ENCODE data around the gene GNAQ.

Gene GNAQ

GRCh38 chr9:77714077-77714549, 317.5 kb downstream of the GNAQ start:
- no peak for DNase-seq (ENCODE audit: extremely low spot score)
- no peak for TF ChIP-seq CTCF (IDR thresholded peaks at IDR 0.05; ENCODE audit: control extremely low read depth, extremely low read depth, low read depth, missing control alignments)
- POLR2A ChIA-PET = no interaction called here
- CTCF ChIA-PET = interaction anchor here (1.5 kb wide), 1 partner anchor 16 kb away, joined by 3 read pairs; no protein-coding TSS in a partner anchor

GRCh38 chr9:77712533-77713130, 319.0 kb downstream of the GNAQ start:
- ChIA-PET CTCF (no interaction called here), POLR2A (no interaction called here)
- TF ChIP-seq CTCF (IDR thresholded peaks at IDR 0.05; ENCODE audit: control extremely low read depth, extremely low read depth, low read depth, missing control alignments) = no peak
- no peak for DNase-seq (ENCODE audit: extremely low spot score)

GRCh38 chr9:77710965-77711648, 320.5 kb downstream of the GNAQ start:
- CTCF ChIA-PET = no interaction called here
- DNase-seq (ENCODE audit: extremely low spot score) = no peak
- no peak for TF ChIP-seq CTCF (IDR thresholded peaks at IDR 0.05; ENCODE audit: control extremely low read depth, extremely low read depth, low read depth, missing control alignments)
- POLR2A ChIA-PET = no interaction called here

- ChIA-PET POLR2A (no interaction called here), CTCF (no interaction called here)
- no peak for TF ChIP-seq CTCF (IDR thresholded peaks at IDR 0.05; ENCODE audit: control extremely low read depth, extremely low read depth, low read depth, missing control alignments)
- DNase-seq (ENCODE audit: extremely low spot score) = no peak
These were observed 321.3 kb downstream of the GNAQ start for GRCh38 chr9:77710316-77710715.

GRCh38 chr9:77708064-77708815, 323.4 kb downstream of the GNAQ start:
- POLR2A ChIA-PET = no interaction called here
- TF ChIP-seq CTCF (IDR thresholded peaks at IDR 0.05; ENCODE audit: control extremely low read depth, extremely low read depth, low read depth, missing control alignments) = no peak
- CTCF ChIA-PET = interaction anchor here (0.6 kb wide), 1 partner anchor 1523 kb away, joined by 3 read pairs; no protein-coding TSS in a partner anchor
- DNase-seq (ENCODE audit: extremely low spot score) = no peak

GRCh38 chr9:77707383-77708063, 324.1 kb downstream of the GNAQ start:
- DNase-seq (ENCODE audit: extremely low spot score) = no peak
- POLR2A ChIA-PET = no interaction called here
- no peak for TF ChIP-seq CTCF (IDR thresholded peaks at IDR 0.05; ENCODE audit: control extremely low read depth, extremely low read depth, low read depth, missing control alignments)
- CTCF ChIA-PET = no interaction called here

Data from GM10248 (cell line).